ENCODE data around the gene TFPI2.
"Not testable (repeated sequence)": the region's sequence is repeated elsewhere in the genome, so short reads cannot be mapped to it uniquely, and the experiment has no call there.

Gene TFPI2, protein sequence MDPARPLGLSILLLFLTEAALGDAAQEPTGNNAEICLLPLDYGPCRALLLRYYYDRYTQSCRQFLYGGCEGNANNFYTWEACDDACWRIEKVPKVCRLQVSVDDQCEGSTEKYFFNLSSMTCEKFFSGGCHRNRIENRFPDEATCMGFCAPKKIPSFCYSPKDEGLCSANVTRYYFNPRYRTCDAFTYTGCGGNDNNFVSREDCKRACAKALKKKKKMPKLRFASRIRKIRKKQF

DNA sequence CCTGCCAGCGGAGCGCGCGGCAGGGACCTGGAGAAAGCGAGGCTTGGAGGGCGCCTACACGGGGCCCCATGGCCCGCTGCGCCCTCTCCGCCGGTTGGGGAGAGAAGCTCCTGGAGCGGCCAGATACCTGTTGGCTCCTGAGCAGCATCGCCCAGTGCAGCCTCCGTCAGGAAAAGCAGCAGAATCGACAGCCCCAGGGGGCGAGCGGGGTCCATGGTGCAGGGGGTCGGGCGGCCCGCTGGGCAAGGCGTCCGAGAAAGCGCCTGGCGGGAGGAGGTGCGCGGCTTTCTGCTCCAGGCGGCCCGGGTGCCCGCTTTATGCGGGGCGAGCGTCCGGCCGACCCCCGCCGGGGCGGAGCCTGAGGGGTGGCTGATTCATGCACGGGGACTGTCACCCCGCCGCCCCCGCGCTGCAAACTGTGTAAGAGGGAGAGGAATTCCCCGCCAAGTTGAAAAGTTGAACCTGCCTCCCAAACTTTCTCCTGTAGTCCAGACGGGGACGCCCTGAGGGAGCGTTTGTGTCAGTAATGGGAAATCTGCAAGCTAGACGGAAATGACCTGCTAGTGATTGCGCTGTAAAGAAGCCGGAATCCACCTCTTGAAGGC, at the start of gene TFPI2:
Gene TFPI2, minus strand, starts transcription at position 290 of the 605 bp plus-strand sequence. Its CDS starts 75 bp downstream, at position 215.
- DNase-seq (ENCODE audit: low read depth) = no peak

DNA sequence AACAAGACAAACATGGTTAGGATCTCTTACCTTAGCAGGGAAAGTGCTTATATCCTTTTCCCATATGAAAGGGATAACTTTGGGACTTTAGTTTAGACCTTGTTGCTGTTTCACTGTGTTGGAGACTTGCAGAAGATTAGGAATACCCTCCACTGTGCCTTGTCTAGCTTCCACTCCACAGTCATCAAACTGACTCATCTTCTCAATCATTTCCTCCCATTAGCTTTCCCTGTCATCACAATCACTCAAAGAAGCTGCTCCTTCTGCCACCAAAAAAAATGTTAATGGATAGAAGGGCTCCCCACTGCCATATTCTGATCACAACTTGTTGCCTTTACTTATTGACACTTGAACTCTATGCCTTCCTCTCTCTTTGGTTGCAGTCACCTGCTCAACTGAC, 47.7 kb upstream of the TFPI2 start:
- DNase-seq (ENCODE audit: low read depth) = no peak

DNA sequence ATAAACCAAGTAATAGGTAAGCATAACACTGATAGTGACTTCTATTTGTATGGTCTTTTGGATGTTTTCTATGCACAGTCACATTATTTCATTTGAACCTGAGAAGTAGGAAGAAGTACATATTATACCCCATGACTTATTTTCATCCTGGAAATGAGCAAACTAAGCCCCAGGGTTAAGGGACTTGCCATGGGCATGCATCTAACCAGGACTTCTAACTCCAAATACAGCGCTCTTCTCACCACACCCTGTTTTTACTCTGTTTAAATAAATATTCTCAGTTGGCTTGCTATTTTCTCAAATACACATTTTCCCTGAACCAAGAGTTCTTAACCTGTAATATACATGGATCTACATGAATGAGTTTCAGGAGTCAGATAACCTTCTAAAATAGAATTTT, 47.3 kb upstream of the TFPI2 start:
- DNase-seq (ENCODE audit: low read depth) = no peak

DNA sequence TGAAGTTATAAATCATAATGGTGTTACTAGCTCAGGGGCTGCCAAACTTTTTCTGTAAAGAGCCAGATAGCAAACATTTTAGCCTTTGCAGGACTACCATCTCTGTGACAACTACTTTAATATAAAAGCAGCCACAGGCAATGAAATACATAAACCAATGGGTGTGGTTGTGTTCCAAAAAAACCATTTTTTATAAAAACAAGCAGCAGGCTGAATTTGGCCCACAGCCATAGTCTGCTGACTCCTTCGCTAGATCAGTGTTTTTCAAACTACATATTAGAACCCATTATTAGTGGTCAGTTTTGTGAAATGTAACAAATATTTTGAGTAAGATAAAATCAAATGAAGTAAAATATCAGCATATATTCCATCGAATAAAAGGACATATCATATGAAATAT, 44.5 kb upstream of the TFPI2 start:
- no peak for DNase-seq (ENCODE audit: low read depth)

DNA sequence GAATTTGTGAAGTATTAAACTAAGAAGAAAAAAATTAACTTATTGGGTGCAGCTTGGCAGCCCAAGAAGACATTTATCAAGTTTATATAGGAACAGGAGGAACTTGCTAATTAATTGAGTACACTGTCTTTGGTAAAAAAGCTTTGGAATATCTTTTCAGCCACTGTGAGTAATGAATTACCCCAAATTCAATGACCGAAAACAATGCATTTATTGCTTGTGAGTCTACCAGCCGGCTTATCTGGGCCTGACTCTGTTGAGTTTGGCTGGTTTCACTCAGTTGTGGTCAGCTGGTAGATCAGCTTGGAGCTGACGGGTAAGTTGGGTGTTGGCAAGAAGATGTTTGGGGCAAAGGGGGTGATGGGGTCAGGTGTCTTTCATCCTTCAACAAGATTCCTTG, 42.6 kb upstream of the TFPI2 start:
- DNase-seq (ENCODE audit: low read depth) = no peak

DNA sequence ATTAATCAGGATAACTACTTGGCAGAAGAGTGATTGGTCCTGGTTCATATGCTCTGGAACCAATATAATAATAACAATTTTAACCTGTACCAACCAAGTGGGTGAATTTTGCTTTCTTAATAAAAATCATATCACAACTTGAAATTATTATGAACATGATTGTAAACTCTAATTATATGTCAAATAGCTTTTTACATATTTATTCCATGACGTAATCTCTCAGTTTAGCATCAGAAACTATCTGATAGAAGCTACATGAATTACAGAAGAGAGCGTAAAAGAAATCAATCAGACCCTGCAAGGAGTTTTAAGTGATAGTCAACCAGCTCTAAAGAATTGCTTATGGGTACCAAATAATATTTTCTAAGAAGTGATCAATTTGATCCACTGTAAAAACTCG, 41.1 kb upstream of the TFPI2 start:
- no peak for DNase-seq (ENCODE audit: low read depth)

DNA sequence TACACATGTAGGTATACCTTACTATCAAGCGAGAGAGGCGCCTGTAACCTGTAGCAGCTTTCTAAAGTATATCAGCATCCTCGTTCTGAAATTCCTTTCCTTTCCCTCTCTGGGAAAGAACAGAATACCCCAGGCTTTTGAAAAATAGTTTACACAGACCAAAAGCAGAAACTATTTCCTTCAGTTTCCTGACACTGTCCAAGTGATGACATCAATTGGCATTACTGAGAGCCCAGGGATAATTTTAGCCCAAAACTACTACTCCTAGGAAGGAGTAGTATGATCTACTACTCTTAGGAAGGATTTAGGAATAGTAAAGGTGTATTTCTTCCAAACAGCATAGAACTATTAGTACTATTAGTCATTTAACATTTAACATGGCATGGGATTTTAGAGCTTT, 37.0 kb upstream of the TFPI2 start:
- no peak for DNase-seq (ENCODE audit: low read depth)

DNA sequence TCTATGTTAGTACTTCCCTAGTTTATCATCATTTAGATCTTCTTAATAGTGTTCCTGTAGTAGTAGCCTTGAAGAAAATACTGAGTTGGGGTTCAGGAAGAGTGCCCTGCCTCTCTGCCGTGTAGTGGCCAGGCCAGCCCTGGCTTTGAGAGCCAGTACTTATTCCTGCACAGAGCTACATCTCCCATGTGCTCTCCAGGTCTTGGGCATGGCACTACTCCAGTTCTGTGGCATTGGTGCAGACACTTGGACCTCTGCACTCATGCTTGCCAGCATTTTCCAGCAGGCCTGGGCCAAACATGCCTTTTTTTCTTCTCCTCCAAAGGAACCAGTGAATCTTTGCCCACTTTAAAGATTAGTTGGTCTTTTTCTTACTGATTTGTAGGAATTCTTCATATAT, 36.2 kb upstream of the TFPI2 start:
- DNase-seq (ENCODE audit: low read depth) = no peak

DNA sequence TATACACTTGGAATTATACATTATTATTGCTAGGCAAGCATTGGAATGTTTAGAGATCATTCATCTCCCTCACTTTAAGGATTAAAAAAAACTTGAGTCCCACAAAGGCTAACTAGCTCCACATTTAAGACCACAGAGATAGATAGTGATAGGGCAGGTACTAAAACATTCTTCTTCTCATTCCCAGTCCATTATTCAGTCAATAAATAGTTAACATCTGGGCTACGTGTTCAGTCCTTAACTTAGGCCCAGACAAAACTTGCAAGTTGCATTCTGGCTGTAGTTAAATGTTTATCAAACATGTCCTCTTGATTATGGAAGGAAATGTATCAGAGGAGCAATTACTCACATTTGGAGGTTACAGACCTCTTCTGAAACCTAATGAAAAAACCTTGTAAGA, 33.4 kb upstream of the TFPI2 start:
- no peak for DNase-seq (ENCODE audit: low read depth)

DNA sequence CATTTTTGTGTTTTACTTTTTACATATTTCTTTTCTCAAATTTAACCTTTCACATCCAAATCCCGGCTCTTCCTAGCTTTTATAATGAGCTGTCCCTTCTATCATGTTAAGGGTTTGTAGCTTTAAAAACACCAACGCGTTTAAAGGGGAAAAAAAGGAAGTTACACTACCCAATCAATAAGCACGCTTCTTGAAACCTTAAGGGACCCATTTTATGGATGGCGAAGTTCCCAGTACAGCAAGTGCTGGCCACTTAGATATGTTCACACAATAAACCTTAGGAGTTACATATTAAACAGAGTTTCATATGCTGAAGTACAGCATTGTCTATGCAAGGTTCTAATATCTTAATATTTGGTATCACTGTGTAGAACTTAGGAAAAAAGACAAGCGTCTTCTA, 32.7 kb upstream of the TFPI2 start:
- DNase-seq (ENCODE audit: low read depth) = no peak

DNA sequence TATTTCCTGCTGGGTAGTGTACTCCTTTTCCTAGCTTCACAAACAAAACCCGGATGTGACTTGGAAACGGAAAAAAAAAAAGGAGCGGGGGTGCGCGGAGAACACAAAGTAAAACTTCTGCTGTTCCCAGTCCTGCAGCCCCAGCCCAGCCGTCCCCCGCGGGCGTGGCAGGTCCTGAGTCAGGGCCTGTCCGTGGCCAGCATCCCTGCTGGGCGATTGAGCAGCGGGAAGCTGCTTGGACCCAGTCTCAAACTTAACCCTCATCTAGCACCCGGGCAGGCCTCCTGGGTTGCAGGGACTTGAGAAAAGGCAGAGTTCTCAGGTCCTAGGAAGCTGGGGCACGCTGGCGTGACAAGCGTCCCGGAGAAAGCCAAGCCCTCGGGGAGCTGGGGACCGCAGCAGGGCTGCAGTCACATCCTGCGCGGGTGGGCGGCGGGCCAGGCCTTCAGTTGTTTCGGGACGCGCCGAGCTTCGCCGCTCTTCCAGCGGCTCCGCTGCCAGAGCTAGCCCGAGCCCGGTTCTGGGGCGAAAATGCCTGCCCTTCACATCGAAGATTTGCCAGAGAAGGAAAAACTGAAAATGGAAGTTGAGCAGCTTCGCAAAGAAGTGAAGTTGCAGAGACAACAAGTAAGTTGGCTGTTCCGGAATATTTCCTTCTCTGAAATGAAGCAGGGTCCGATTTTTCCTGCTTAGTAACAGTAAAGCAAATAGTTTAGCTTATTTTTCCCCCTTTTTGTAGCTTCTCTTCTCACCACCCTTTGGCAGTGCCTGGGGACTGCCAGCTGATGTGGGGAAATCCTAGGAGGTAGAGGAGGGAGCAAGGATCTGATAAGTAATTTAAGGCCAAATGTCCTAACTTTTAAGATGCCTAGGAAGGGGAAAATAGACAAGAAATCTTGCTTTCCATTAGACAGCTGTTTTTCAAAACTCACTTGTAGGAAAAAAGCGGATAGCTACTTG, 31.3 kb upstream of the TFPI2 start, which contains the start of gene GNG11:
Gene GNG11, plus strand, starts transcription at position 129 of the 960 bp plus-strand sequence. Its CDS starts 403 bp downstream, at position 532.
- peak; percentile 61 for DNase-seq (ENCODE audit: low read depth)

DNA sequence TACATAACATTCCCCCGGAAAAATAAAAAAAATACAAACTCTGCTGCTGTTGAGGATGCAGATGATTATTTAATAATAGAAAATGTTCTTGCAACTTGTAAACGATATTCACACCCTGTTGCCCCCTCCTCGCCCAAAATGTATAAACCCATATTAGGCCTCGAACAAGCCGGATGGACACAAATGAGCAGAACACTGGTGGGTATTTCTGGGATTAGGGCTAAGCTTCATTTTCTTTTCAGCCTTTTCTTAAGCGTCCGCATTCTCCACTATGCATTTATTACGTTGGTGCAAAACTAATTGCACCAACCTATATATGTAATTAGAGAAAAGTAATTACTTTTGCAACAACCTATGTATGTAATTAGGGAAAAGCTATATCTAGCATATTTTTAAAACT, 30.6 kb upstream of the TFPI2 start:
- no peak for DNase-seq (ENCODE audit: low read depth)

DNA sequence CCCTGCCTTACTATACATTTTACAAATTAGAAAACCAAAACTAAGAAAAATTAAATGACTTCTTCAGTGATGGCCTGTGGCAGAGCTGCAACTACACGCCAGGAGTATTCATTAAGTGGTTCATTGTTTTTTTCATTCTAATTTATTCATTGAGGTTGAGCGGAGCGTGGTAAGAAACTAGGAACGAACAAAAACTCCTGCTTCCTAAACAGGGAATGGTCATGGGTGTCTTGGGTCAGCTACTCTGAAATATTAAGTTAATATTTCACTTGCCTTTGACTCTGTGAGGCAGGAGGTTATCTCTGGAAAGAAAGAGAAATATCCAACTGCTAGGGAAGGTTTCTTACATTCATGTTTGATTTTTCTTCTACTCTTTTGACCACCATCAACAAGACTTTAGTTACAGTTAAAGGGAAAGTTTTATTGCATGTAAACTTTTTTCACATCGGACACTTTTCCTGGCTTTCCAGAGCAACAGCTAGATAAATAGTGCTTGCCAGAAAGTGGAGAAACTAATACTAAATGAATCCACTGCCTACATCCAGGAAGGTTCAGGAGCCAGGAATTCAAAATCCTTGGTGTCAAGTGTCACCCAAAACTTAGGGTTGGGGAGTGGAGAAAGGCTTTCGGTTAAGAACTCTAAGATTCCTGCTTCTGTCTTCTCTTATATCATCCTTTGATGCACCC, 30.1 kb upstream of the TFPI2 start:
- no peak for DNase-seq (ENCODE audit: low read depth)

DNA sequence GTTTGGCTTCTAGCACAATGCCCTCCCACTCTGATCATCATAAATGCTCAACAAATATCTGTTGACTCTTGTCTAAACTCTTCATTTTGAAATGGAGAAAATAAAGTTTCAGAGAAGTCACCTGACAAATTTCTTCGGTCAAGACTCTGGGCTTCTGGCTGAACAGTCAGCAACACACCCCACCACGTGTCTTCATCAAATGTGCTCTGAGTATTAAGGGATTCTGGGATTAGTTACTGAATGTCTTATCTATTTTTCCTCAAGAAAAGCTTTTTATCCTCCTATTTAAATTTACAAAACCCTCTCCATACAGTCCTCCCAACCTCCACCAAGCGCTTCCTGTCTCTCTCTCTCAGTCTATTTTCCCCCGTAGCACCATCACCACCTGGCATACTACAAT, 25.8 kb upstream of the TFPI2 start:
- not testable (repeated sequence) for DNase-seq (ENCODE audit: low read depth)

DNA sequence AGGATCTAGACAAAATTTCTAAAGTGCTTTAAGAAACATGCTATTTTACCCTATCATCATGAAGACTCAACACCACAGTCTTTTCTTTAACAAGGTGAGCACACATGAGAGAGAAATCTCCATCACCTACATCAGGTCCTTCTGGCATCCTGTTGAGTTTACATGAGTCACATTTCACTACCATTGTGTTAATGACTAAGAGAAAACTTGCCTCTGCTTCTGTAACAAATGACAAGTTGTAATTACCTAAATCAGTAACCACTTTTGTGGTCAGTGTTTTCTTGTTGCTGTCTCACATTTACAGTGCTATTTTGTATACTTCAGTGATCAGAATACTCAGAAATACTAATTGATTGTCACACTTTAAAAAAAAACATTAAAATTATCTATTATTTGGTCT, 25.3 kb upstream of the TFPI2 start:
- not testable (repeated sequence) for DNase-seq (ENCODE audit: low read depth)

DNA sequence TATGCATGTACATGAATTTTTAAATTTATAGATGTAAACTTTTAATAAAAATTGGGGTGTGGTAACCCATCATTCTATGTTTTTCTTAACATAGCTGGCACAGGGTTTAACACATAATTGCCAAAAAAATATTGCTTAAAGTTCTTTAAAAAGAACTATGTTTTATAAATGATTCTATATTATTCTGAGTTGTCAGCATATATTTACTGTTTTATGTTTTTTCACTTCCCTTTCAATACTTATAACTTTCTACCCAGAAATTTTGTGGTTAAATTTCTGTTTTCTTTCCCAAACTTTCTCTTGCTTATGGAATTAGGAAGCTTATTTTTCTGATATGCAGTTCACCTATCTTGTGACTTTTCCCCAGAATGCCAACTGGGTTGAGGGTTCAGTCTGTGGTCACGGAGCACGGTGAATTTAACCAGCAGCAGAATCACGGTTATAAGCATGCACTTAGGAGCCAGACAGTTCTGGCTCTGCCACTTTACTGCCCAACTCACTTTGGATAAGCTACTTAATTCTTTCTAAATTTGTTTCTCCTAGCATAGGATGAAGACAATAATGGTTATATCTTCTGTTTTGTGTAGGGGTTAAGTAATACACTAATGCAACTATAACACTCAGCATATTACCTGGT, 24.8 kb upstream of the TFPI2 start:
- not testable (repeated sequence) for DNase-seq (ENCODE audit: low read depth)

DNA sequence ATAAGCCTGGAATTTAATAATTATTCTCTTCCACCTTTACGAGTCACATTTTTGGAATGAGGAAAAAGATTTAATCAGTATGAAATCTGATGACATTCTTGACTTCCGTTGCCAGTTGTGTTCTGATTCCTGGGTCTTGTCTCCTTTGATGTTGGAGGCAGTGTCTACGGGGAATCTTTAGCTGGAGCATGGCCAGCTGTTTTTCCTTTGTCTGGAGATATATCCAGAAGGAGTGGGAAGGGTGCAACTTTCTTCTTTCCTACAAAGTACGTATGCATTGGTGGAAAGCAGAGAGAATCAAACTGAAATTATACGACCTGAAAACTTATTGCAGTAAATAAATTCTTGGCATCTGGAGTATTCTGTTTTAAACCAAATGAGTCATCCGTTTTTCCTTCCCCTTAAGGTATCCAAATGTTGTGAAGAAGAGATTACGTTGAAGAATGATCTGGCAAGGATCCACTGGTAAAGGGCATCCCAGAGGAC, 24.1 kb upstream of the TFPI2 start:
- no peak for DNase-seq (ENCODE audit: low read depth)

DNA sequence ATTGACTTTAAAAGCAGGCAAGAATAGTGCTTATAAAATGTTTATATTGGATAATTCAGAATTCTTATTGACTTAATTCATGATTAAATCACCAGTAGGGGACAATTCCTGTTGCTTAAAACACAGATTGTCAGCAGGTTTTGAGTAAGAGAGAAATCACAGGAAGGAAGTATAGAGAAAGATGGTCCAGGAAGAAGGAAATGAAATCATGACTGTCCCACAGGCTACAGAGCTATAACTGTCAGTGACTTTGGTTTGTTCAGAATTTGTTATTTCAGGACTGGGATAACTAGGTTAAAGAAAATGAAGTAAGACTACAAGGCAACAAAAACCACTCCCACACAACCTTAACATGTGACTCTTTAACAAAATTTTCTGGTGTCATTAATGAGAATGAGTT, 22.6 kb upstream of the TFPI2 start:
- no peak for DNase-seq (ENCODE audit: low read depth)

DNA sequence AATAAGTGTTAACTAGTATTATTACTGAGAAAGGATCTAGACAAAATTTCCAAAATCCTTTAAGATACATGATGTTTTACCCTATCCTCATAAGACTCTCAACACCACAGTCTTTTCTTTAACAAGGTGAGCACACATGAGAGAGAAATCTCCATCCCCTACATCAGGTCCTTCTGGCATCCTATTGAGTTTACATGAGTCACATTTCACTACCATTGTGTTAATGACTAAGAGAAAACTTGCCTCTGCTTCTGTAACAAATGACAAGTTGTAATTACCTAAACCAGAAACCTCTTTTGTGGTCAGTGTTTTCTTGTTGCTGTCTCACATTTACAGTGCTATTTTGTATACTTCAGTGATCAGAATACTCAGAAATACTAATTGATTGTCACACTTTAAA, 21.1 kb upstream of the TFPI2 start:
- DNase-seq (ENCODE audit: low read depth) = not testable (repeated sequence)

DNA sequence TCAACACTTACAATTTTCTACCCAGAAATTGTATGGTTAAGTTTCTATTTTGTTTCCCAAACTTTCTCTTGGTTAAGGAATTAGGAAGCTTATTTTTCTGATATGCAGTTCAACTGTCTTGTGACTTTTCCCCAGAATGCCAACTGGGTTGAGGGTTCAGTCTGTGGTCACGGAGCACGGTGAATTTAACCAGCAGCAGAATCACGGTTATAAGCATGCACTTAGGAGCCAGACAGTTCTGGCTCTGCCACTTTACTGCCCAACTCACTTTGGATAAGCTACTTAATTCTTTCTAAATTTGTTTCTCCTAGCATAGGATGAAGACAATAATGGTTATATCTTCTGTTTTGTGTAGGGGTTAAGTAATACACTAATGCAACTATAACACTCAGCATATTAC, 20.7 kb upstream of the TFPI2 start:
- DNase-seq (ENCODE audit: low read depth) = not testable (repeated sequence)
